Measurements from ENCODE around the gene BTNL9.

DNA sequence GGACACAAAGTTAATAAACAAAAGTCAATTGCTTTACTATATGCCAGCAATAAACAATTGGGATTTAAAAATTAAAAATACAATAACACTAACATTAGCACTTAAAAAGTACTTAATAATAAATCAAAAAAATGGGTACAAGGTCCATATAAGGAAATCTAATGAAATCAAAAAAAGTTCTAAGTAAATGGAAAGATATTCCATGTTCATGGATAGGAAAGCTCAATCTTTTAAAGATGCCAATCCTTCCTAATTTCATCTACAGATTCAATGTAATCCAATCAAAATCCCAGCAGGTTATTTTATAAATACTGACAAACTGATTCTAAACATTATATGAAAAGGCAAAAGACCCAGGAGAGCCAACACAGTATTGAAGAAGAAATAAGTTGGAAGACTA lies 41.9 kb downstream of the BTNL9 start:
- no peak for TF ChIP-seq CTCF (IDR thresholded peaks at IDR 0.05)
- TF ChIP-seq POLR2A (IDR thresholded peaks at IDR 0.05) = no peak
- no peak for TF ChIP-seq POLR2AphosphoS5 (IDR thresholded peaks at IDR 0.05)
